Measurements from ENCODE around the gene NCOA3.
A peak's percentile ranks its signal among the peaks of the same experiment; 100 is the strongest.

DNA sequence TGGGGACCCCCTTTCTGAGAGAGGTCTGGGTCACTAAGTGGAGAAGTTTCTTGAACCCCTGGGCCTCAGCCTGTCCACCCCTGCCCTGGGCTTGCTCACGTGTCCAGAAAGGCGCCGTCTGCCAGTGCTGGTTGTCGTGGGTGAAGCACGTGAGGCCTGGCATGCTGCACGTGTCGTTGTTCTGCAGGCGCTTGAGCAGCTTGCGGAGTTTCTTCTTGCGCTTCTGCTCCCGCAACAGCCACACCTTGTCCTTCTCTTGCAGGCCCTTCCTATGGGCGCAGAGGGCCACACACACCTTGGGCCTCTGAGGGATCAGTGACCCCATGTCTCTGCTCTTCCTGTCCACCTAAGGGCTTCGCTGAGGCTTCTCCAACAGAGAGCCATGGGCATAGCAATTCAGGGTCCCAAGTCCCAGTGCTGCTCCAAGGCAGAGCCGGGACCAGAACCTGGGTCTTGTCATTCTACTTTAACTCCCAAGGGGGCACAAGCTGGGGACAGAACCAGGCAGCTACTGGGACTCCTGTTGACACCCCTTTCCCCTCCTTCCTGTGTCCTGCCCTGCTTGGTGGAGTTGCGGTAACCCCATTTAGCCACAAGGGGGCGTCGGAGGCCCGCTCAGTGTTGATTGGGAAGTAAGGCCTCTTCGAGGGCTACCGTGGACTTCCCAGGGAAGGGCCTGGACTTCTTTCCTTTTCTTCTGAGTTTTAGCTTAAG is 161.8 kb downstream of the NCOA3 start:
- TF ChIP-seq, protein P1, sequence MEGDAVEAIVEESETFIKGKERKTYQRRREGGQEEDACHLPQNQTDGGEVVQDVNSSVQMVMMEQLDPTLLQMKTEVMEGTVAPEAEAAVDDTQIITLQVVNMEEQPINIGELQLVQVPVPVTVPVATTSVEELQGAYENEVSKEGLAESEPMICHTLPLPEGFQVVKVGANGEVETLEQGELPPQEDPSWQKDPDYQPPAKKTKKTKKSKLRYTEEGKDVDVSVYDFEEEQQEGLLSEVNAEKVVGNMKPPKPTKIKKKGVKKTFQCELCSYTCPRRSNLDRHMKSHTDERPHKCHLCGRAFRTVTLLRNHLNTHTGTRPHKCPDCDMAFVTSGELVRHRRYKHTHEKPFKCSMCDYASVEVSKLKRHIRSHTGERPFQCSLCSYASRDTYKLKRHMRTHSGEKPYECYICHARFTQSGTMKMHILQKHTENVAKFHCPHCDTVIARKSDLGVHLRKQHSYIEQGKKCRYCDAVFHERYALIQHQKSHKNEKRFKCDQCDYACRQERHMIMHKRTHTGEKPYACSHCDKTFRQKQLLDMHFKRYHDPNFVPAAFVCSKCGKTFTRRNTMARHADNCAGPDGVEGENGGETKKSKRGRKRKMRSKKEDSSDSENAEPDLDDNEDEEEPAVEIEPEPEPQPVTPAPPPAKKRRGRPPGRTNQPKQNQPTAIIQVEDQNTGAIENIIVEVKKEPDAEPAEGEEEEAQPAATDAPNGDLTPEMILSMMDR (IDR thresholded peaks at IDR 0.05): peak; percentile 95
- TF ChIP-seq, protein P2, sequence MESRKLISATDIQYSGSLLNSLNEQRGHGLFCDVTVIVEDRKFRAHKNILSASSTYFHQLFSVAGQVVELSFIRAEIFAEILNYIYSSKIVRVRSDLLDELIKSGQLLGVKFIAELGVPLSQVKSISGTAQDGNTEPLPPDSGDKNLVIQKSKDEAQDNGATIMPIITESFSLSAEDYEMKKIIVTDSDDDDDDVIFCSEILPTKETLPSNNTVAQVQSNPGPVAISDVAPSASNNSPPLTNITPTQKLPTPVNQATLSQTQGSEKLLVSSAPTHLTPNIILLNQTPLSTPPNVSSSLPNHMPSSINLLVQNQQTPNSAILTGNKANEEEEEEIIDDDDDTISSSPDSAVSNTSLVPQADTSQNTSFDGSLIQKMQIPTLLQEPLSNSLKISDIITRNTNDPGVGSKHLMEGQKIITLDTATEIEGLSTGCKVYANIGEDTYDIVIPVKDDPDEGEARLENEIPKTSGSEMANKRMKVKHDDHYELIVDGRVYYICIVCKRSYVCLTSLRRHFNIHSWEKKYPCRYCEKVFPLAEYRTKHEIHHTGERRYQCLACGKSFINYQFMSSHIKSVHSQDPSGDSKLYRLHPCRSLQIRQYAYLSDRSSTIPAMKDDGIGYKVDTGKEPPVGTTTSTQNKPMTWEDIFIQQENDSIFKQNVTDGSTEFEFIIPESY (IDR thresholded peaks at IDR 0.05; ENCODE audit: borderline replicate concordance, low read depth): no peak
- TF ChIP-seq EZH2phosphoT487 (IDR thresholded peaks at IDR 0.05; ENCODE audit: borderline replicate concordance, low read depth) (no peak), POLR2AphosphoS5 (IDR thresholded peaks at IDR 0.05; ENCODE audit: low read depth, low read length) (no peak), YY1 (IDR thresholded peaks at IDR 0.05; ENCODE audit: low read depth) (no peak), RFX5 (IDR thresholded peaks at IDR 0.05; ENCODE audit: low read length) (no peak), EP300 (IDR thresholded peaks at IDR 0.05; ENCODE audit: borderline replicate concordance in 1 of 2, low read depth in 1 of 2, low read length in 1 of 2) (no peak), GABPA (IDR thresholded peaks at IDR 0.05; ENCODE audit: low read depth) (no peak), ELF1 (IDR thresholded peaks at IDR 0.05) (no peak), RCOR1 (IDR thresholded peaks at IDR 0.05; ENCODE audit: low read length) (no peak), MXI1 (IDR thresholded peaks at IDR 0.05; ENCODE audit: low read depth, low read length) (no peak)
- TF ChIP-seq, protein P3, sequence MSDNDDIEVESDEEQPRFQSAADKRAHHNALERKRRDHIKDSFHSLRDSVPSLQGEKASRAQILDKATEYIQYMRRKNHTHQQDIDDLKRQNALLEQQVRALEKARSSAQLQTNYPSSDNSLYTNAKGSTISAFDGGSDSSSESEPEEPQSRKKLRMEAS (IDR thresholded peaks at IDR 0.05; ENCODE audit: low read depth): no peak
- TF ChIP-seq, protein P4, sequence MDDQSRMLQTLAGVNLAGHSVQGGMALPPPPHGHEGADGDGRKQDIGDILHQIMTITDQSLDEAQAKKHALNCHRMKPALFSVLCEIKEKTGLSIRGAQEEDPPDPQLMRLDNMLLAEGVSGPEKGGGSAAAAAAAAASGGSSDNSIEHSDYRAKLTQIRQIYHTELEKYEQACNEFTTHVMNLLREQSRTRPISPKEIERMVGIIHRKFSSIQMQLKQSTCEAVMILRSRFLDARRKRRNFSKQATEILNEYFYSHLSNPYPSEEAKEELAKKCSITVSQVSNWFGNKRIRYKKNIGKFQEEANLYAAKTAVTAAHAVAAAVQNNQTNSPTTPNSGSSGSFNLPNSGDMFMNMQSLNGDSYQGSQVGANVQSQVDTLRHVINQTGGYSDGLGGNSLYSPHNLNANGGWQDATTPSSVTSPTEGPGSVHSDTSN (IDR thresholded peaks at IDR 0.05): no peak

Data from SK-N-SH (cell line).